HUES6 (cell line): ENCODE measurements around the gene ST6GALNAC2.
A peak's percentile ranks its signal among the peaks of the same experiment; 100 is the strongest.
"Not testable (repeated sequence)": the region's sequence is repeated elsewhere in the genome, so short reads cannot be mapped to it uniquely, and the experiment has no call there.

Experiments used
- H3K27ac ChIP-seq: 2 replicates; pipeline ENCODE4 v1.7.0; 2013; ENCODE audit warnings: low read depth, mild to moderate bottlenecking, low read length, inconsistent platforms
- H3K27me3 ChIP-seq: 2 replicates; pipeline ENCODE4 v1.6.1; 2013; ENCODE audit warnings: low read length; ENCODE audit not compliant: control insufficient read depth, insufficient read depth
- H3K36me3 ChIP-seq: 2 replicates; pipeline ENCODE4 v1.6.1; 2013; ENCODE audit warnings: low read length; ENCODE audit not compliant: control insufficient read depth, insufficient read depth
- H3K4me1 ChIP-seq: 2 replicates; pipeline ENCODE4 v1.6.1; 2013; ENCODE audit warnings: low read length; ENCODE audit not compliant: control insufficient read depth, insufficient read depth
- H3K4me3 ChIP-seq: 2 replicates; pipeline ENCODE4 v1.5.1; 2013; ENCODE audit warnings: low read depth, low read length
- H3K9ac ChIP-seq: one replicate; pipeline ENCODE4 v1.6.1; 2013; ENCODE audit warnings: mild to moderate bottlenecking, low read length
- H3K9me3 ChIP-seq: 2 replicates; pipeline ENCODE4 v1.6.1; 2013; ENCODE audit warnings: low read depth, low read length; ENCODE audit not compliant: control insufficient read depth, insufficient read depth

Gene ST6GALNAC2

GRCh38 chr17:76537578-76538280, 47.9 kb downstream of the ST6GALNAC2 start, which contains the start of gene CYGB:
Gene CYGB (minus strand): TSS chr17:76537709. CDS start chr17:76537542, 167 bp downstream.
- Histone ChIP-seq H3K9me3 (no peaks in the 10 kb centered on the region), H3K9ac (peak within 1 kb of the TSS; percentile 46), H3K27ac (no peak within 1 kb of the TSS), H3K4me1 (peaks cover 31% of the 10 kb centered on the region), H3K36me3 (no peaks in the 10 kb centered on the region), H3K4me3 (peak within 1 kb of the TSS; percentile 67), H3K27me3 (peaks cover 46% of the 10 kb centered on the region)

GRCh38 chr17:76537288-76537577, 48.4 kb downstream of the ST6GALNAC2 start:
- peak overlapping the region; percentile 27 for H3K9ac ChIP-seq
- H3K4me1 ChIP-seq = peaks cover 31% of the 10 kb centered on the region
- peak overlapping the region; percentile 67 for H3K4me3 ChIP-seq
- H3K27ac ChIP-seq = no peak overlapping the region
- no peaks in the 10 kb centered on the region for H3K36me3 ChIP-seq
- peaks cover 46% of the 10 kb centered on the region for H3K27me3 ChIP-seq
- no peaks in the 10 kb centered on the region for H3K9me3 ChIP-seq

GRCh38 chr17:76536511-76537287, 49.0 kb downstream of the ST6GALNAC2 start:
- H3K9ac ChIP-seq = peak overlapping the region; percentile 27
- H3K4me1 ChIP-seq = peaks cover 31% of the 10 kb centered on the region
- peaks cover 46% of the 10 kb centered on the region for H3K27me3 ChIP-seq
- no peak overlapping the region for H3K27ac ChIP-seq
- no peaks in the 10 kb centered on the region for H3K36me3 ChIP-seq
- H3K9me3 ChIP-seq = no peaks in the 10 kb centered on the region
- peak overlapping the region; percentile 67 for H3K4me3 ChIP-seq

GRCh38 chr17:76535788-76536510, 49.7 kb downstream of the ST6GALNAC2 start:
- peaks cover 46% of the 10 kb centered on the region for H3K27me3 ChIP-seq
- peaks cover 31% of the 10 kb centered on the region for H3K4me1 ChIP-seq
- no peaks in the 10 kb centered on the region for H3K9me3 ChIP-seq
- H3K36me3 ChIP-seq = no peaks in the 10 kb centered on the region
- no peak overlapping the region for H3K4me3 ChIP-seq
- H3K27ac ChIP-seq = no peak overlapping the region
- H3K9ac ChIP-seq = no peak overlapping the region

GRCh38 chr17:76534831-76535732, 50.6 kb downstream of the ST6GALNAC2 start:
- peaks cover 33% of the 10 kb centered on the region for H3K4me1 ChIP-seq
- no peaks in the 10 kb centered on the region for H3K36me3 ChIP-seq
- no peak overlapping the region for H3K9ac ChIP-seq
- no peak overlapping the region for H3K4me3 ChIP-seq
- H3K9me3 ChIP-seq = no peaks in the 10 kb centered on the region
- H3K27me3 ChIP-seq = peaks cover 46% of the 10 kb centered on the region
- no peak overlapping the region for H3K27ac ChIP-seq

GRCh38 chr17:76533640-76534359, 51.9 kb downstream of the ST6GALNAC2 start:
- H3K9ac ChIP-seq, H3K36me3 ChIP-seq, H3K9me3 ChIP-seq, H3K4me3 ChIP-seq, H3K27ac ChIP-seq: not testable (repeated sequence)
- H3K27me3 ChIP-seq = peaks cover 34% of the 10 kb centered on the region
- H3K4me1 ChIP-seq = peaks cover 43% of the 10 kb centered on the region

GRCh38 chr17:76532072-76532651, 53.5 kb downstream of the ST6GALNAC2 start:
- Histone ChIP-seq H3K4me3 (no peak overlapping the region), H3K9ac (no peak overlapping the region), H3K4me1 (peaks cover 51% of the 10 kb centered on the region), H3K9me3 (no peaks in the 10 kb centered on the region), H3K27me3 (peaks cover 19% of the 10 kb centered on the region), H3K27ac (no peak overlapping the region), H3K36me3 (no peaks in the 10 kb centered on the region)

GRCh38 chr17:76531486-76532038, 54.1 kb downstream of the ST6GALNAC2 start:
- H3K4me1 ChIP-seq = peaks cover 52% of the 10 kb centered on the region
- H3K27ac ChIP-seq = no peak overlapping the region
- no peak overlapping the region for H3K4me3 ChIP-seq
- no peaks in the 10 kb centered on the region for H3K36me3 ChIP-seq
- peaks cover 13% of the 10 kb centered on the region for H3K27me3 ChIP-seq
- H3K9me3 ChIP-seq = no peaks in the 10 kb centered on the region
- H3K9ac ChIP-seq = no peak overlapping the region

- Histone ChIP-seq H3K9me3 (no peaks in the 10 kb centered on the region), H3K27me3 (peaks cover 6% of the 10 kb centered on the region), H3K4me1 (peaks cover 52% of the 10 kb centered on the region), H3K36me3 (no peaks in the 10 kb centered on the region), H3K27ac (no peak overlapping the region), H3K4me3 (no peak overlapping the region), H3K9ac (no peak overlapping the region)
Observed at GRCh38 chr17:76530811-76531485, 54.7 kb downstream of the ST6GALNAC2 start.
